ENCODE measurements around the gene KRAS. TPM values are rescaled to one million over a fixed set of nuclear protein-coding genes. Genes with fewer than 3 reads are reported as not detected.

Gene KRAS
- total and polyA plus RNA-seq, 4 donors, result 6.2 to 33.0 (median 14.1) TPM

DNA sequence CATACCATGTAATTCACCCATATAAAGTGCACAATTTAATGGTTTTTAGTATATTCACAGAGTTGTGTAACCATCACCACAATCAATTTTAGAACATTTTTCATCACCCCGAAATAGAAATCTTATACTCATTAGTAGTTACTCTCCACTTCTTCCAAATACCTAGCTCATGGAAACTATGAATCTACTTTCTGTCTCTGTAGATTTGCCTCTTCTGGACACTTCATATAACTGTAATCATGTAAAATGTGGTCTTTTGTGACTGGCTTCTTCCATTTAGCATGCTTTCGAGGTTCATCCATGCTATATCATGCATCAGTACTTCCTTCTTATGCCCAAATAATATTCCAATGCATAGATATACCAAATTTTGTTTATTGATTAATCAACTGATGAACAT, 66.6 kb downstream of the KRAS start:
- Histone ChIP-seq H3K36me3 (ENCODE audit: control insufficient read depth in 4 of 4, insufficient read depth in 3 of 4, low read depth in 1 of 4, low read length in 3 of 4) (no peaks in the 10 kb centered on the region), H3K4me1 (ENCODE audit: control insufficient read depth in 4 of 4, insufficient read depth in 4 of 4, low read length in 3 of 4) (no peaks in the 10 kb centered on the region), H3K9me3 (ENCODE audit: control insufficient read depth in 4 of 4, low read length in 3 of 4) (peaks cover 0 to 4% (median 0%) of the 10 kb centered on the region in 4 donors), H3K9ac (ENCODE audit: low read depth in 1 of 2, low read length in 2 of 2) (no peak overlapping the region), H3K4me3 (ENCODE audit: low read depth in 1 of 3, low read length in 3 of 3) (no peak overlapping the region), H3K27ac (ENCODE audit: low read depth in 1 of 2, low read length in 2 of 2) (no peak overlapping the region), H3K27me3 (ENCODE audit: control insufficient read depth in 4 of 4, insufficient read depth in 4 of 4, low read length in 3 of 4) (no peaks in the 10 kb centered on the region)
- WGBS, result 47% methylated on average over 2 of the region's 2 CpGs
- TF ChIP-seq, protein P1, sequence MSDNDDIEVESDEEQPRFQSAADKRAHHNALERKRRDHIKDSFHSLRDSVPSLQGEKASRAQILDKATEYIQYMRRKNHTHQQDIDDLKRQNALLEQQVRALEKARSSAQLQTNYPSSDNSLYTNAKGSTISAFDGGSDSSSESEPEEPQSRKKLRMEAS (IDR thresholded peaks at IDR 0.05), result no peak
- TF ChIP-seq HNF4A (conservative IDR thresholded peaks at IDR 0.05) (no peak), JUND (IDR thresholded peaks at IDR 0.05) (no peak), HNF4G (IDR thresholded peaks at IDR 0.05) (no peak)
- TF ChIP-seq, protein P2, sequence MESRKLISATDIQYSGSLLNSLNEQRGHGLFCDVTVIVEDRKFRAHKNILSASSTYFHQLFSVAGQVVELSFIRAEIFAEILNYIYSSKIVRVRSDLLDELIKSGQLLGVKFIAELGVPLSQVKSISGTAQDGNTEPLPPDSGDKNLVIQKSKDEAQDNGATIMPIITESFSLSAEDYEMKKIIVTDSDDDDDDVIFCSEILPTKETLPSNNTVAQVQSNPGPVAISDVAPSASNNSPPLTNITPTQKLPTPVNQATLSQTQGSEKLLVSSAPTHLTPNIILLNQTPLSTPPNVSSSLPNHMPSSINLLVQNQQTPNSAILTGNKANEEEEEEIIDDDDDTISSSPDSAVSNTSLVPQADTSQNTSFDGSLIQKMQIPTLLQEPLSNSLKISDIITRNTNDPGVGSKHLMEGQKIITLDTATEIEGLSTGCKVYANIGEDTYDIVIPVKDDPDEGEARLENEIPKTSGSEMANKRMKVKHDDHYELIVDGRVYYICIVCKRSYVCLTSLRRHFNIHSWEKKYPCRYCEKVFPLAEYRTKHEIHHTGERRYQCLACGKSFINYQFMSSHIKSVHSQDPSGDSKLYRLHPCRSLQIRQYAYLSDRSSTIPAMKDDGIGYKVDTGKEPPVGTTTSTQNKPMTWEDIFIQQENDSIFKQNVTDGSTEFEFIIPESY (IDR thresholded peaks at IDR 0.05), result no peak
- TF ChIP-seq, protein P3, sequence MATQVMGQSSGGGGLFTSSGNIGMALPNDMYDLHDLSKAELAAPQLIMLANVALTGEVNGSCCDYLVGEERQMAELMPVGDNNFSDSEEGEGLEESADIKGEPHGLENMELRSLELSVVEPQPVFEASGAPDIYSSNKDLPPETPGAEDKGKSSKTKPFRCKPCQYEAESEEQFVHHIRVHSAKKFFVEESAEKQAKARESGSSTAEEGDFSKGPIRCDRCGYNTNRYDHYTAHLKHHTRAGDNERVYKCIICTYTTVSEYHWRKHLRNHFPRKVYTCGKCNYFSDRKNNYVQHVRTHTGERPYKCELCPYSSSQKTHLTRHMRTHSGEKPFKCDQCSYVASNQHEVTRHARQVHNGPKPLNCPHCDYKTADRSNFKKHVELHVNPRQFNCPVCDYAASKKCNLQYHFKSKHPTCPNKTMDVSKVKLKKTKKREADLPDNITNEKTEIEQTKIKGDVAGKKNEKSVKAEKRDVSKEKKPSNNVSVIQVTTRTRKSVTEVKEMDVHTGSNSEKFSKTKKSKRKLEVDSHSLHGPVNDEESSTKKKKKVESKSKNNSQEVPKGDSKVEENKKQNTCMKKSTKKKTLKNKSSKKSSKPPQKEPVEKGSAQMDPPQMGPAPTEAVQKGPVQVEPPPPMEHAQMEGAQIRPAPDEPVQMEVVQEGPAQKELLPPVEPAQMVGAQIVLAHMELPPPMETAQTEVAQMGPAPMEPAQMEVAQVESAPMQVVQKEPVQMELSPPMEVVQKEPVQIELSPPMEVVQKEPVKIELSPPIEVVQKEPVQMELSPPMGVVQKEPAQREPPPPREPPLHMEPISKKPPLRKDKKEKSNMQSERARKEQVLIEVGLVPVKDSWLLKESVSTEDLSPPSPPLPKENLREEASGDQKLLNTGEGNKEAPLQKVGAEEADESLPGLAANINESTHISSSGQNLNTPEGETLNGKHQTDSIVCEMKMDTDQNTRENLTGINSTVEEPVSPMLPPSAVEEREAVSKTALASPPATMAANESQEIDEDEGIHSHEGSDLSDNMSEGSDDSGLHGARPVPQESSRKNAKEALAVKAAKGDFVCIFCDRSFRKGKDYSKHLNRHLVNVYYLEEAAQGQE (IDR thresholded peaks at IDR 0.05), result no peak
- no peak for DNase-seq (ENCODE audit: low spot score)

DNA sequence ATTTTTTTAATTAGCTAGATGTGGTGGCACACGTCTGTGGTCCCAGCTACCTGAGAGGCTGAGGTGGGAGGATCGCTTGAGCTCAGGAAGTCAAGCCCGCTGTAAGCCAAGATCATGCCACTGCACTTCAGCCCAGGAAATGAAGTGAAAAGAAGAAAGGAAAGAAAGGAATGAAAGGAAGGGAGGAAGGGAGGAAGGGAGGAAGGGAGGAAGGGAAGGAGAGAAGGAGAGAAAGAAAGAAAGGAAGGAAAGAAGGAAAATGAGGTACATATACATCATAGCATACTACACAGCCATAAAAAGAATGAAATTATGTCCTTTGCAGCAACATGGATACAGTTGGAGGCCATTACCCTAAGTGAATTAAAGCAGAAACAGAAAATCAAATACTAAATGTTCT, 68.0 kb downstream of the KRAS start:
- Histone ChIP-seq H3K27me3 (ENCODE audit: control insufficient read depth in 4 of 4, insufficient read depth in 4 of 4, low read length in 3 of 4) (no peaks in the 10 kb centered on the region), H3K9me3 (ENCODE audit: control insufficient read depth in 4 of 4, low read length in 3 of 4) (peaks cover 0 to 4% (median 0%) of the 10 kb centered on the region in 4 donors), H3K27ac (ENCODE audit: low read depth in 1 of 2, low read length in 2 of 2) (no peak overlapping the region), H3K4me3 (ENCODE audit: low read depth in 1 of 3, low read length in 3 of 3) (no peak overlapping the region), H3K36me3 (ENCODE audit: control insufficient read depth in 4 of 4, insufficient read depth in 3 of 4, low read depth in 1 of 4, low read length in 3 of 4) (no peaks in the 10 kb centered on the region), H3K4me1 (ENCODE audit: control insufficient read depth in 4 of 4, insufficient read depth in 4 of 4, low read length in 3 of 4) (no peaks in the 10 kb centered on the region), H3K9ac (ENCODE audit: low read depth in 1 of 2, low read length in 2 of 2) (no peak overlapping the region)
- no peak for DNase-seq (ENCODE audit: low spot score)
- no peak for TF ChIP-seq EGR1 (IDR thresholded peaks at IDR 0.05; ENCODE audit: low read depth in 2 of 2)
- TF ChIP-seq YY1 (IDR thresholded peaks at IDR 0.05), result no peak
- TF ChIP-seq GABPA (IDR thresholded peaks at IDR 0.05 in 1 of 2, conservative IDR thresholded peaks at IDR 0.05 in 1 of 2), result no peak
- TF ChIP-seq, protein P4, sequence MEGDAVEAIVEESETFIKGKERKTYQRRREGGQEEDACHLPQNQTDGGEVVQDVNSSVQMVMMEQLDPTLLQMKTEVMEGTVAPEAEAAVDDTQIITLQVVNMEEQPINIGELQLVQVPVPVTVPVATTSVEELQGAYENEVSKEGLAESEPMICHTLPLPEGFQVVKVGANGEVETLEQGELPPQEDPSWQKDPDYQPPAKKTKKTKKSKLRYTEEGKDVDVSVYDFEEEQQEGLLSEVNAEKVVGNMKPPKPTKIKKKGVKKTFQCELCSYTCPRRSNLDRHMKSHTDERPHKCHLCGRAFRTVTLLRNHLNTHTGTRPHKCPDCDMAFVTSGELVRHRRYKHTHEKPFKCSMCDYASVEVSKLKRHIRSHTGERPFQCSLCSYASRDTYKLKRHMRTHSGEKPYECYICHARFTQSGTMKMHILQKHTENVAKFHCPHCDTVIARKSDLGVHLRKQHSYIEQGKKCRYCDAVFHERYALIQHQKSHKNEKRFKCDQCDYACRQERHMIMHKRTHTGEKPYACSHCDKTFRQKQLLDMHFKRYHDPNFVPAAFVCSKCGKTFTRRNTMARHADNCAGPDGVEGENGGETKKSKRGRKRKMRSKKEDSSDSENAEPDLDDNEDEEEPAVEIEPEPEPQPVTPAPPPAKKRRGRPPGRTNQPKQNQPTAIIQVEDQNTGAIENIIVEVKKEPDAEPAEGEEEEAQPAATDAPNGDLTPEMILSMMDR (IDR thresholded peaks at IDR 0.05; ENCODE audit: low read depth, low read length, missing input control), result no peak
- TF ChIP-seq HNF4G (IDR thresholded peaks at IDR 0.05), result no peak
- no peak for TF ChIP-seq TAF1 (conservative IDR thresholded peaks at IDR 0.05)
- no peak for TF ChIP-seq RAD21 (IDR thresholded peaks at IDR 0.05)
- TF ChIP-seq JUND (IDR thresholded peaks at IDR 0.05), result no peak
- no peak for TF ChIP-seq HNF4A (conservative IDR thresholded peaks at IDR 0.05)
- TF ChIP-seq, protein P5, sequence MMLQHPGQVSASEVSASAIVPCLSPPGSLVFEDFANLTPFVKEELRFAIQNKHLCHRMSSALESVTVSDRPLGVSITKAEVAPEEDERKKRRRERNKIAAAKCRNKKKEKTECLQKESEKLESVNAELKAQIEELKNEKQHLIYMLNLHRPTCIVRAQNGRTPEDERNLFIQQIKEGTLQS (IDR thresholded peaks at IDR 0.05), result no peak
- TF ChIP-seq SP1 (IDR thresholded peaks at IDR 0.05), result no peak
- no peak for TF ChIP-seq RXRA (IDR thresholded peaks at IDR 0.05)
- TF ChIP-seq FOXA1 (IDR thresholded peaks at IDR 0.05), result no peak
- TF ChIP-seq, protein P3 (IDR thresholded peaks at IDR 0.05), result no peak
- no peak for TF ChIP-seq FOXA2 (IDR thresholded peaks at IDR 0.05)
- TF ChIP-seq, protein P1 (IDR thresholded peaks at IDR 0.05), result no peak
- TF ChIP-seq, protein P2 (IDR thresholded peaks at IDR 0.05), result no peak
- TF ChIP-seq NR2F2 (IDR thresholded peaks at IDR 0.05), result no peak
- 84% methylated on average over 3 of the region's 3 CpGs for WGBS

All from liver (tissue), 9 donors.